B cell (primary cell): Measurements from ENCODE around the gene COL4A6. TPM values are rescaled to one million over a fixed set of nuclear protein-coding genes. Genes with fewer than 3 reads are reported as not detected.

ENCODE experiments used
- ATAC-seq: fragments of 200-7000 bp; cut with Tn5 transposase; one replicate; pipeline ENCODE4 v1.10.0; 2021; ENCODE audit warnings: low read depth, mild to moderate bottlenecking, moderate number of reproducible peaks, moderate library complexity
- CTCF ChIA-PET: fragments of 350-600 bp; sonication (Branson Sonifier 250); formaldehyde crosslinking; loops from one replicate; lab custom pipeline; 2021; ENCODE audit warnings: antibody characterized with exemption, inconsistent platforms; lab: Charles Lee
- POLR2A ChIA-PET: fragments of 350-600 bp; sonication (Branson Sonifier 250); formaldehyde crosslinking; loops from one replicate; lab custom pipeline; 2021; ENCODE audit warnings: antibody characterized with exemption; lab: Charles Lee
- DNase-seq: peaks from one replicate; pipeline ENCODE4 v3.0.0; 2013
- H2AFZ ChIP-seq: 2 replicates; pipeline ENCODE4 v1.6.1; 2012; ENCODE audit warnings: mild to moderate bottlenecking, low read depth, low read length; ENCODE audit not compliant: insufficient read depth, poor library complexity, severe bottlenecking
- H3K27ac ChIP-seq, 2 donors: 1 replicate in 1 of 2; 2 replicates in 1 of 2; pipeline ENCODE4 v1.5.1; 2012 to 2013; ENCODE audit warnings: low read length in 2 of 2, mild to moderate bottlenecking in 2 of 2, moderate library complexity in 1 of 2
- H3K27me3 ChIP-seq, 4 experiments: fragments of 200-600 bp in 1 of 4; sonication (generic) in 1 of 4; replicated peaks in 1 of 4; 1 replicate in 2 of 4; 2 replicates in 2 of 4; pipeline versions ENCODE4 v1.6.1 to v1.7.0; 2013 to 2016; ENCODE audit warnings: low read length in 3 of 4, mild to moderate bottlenecking in 2 of 4, mixed read lengths in 1 of 4, moderate library complexity in 1 of 4; ENCODE audit not compliant: insufficient read depth in 4 of 4, control insufficient read depth in 3 of 4; ENCODE audit errors: control extremely low read depth in 1 of 4
- H3K36me3 ChIP-seq, 2 experiments: replicated peaks in 1 of 2; 1 replicate in 1 of 2; 2 replicates in 1 of 2; pipeline versions ENCODE4 v1.6.1 to v1.7.1; 2013; ENCODE audit warnings: low read length in 1 of 2; ENCODE audit not compliant: insufficient read depth in 2 of 2, control insufficient read depth in 1 of 2; ENCODE audit errors: control extremely low read depth in 1 of 2, extremely low read depth in 1 of 2
- H3K4me1 ChIP-seq, 2 donors: fragments of 200-600 bp in 1 of 2; sonication (generic) in 1 of 2; 1 replicate in 1 of 2; 2 replicates in 1 of 2; pipeline versions ENCODE4 v1.5.1 to v1.6.1; 2013 to 2017; ENCODE audit warnings: low read length in 2 of 2; ENCODE audit not compliant: control insufficient read depth in 2 of 2, insufficient read depth in 2 of 2
- H3K4me2 ChIP-seq: replicated peaks from 2 replicates; pipeline ENCODE3; 2012; ENCODE audit warnings: mild to moderate bottlenecking, low read depth, low read length; ENCODE audit not compliant: poor library complexity, severe bottlenecking
- H3K4me3 ChIP-seq, 5 experiments: fragments of 200-600 bp in 1 of 5; sonication (generic) in 1 of 5; 1 replicate in 3 of 5; 2 replicates in 2 of 5; pipeline versions ENCODE4 v1.5.1 to v1.7.0; 2011 to 2016; ENCODE audit warnings: low read length in 4 of 5, mild to moderate bottlenecking in 4 of 5, low read depth in 2 of 5, control low read depth in 1 of 5, moderate library complexity in 1 of 5; ENCODE audit not compliant: insufficient read depth in 1 of 5; ENCODE audit errors: control extremely low read depth in 1 of 5, extremely low read depth in 1 of 5
- H3K79me2 ChIP-seq: fragments of 200-600 bp; sonication (generic); one replicate; pipeline ENCODE4 v1.6.0; 2016; ENCODE audit warnings: low read length; ENCODE audit not compliant: control insufficient read depth, insufficient read depth
- H3K9ac ChIP-seq: fragments of 200-600 bp; sonication (generic); 2 replicates; pipeline ENCODE4 v1.6.1; 2017; ENCODE audit warnings: mild to moderate bottlenecking, low read length, moderate library complexity
- H3K9me3 ChIP-seq, 3 donors: one replicate each; pipeline versions ENCODE4 v1.6.1 to v1.7.1; 2013; ENCODE audit warnings: low read length in 2 of 3; ENCODE audit not compliant: control insufficient read depth in 2 of 3, insufficient read depth in 1 of 3; ENCODE audit errors: control extremely low read depth in 1 of 3
- H4K20me1 ChIP-seq: 2 replicates; pipeline ENCODE4 v1.6.0; 2012; ENCODE audit warnings: mild to moderate bottlenecking, low read length; ENCODE audit not compliant: insufficient read depth, control insufficient read depth, poor library complexity, severe bottlenecking
- H3K27ac Mint-ChIP-seq: one replicate; pipeline ENCODE4 v1.8.0; 2021; ENCODE audit warnings: mixed read lengths
- H3K27me3 Mint-ChIP-seq: one replicate; pipeline ENCODE4 v1.8.0; 2021; ENCODE audit warnings: mixed read lengths
- H3K4me1 Mint-ChIP-seq: one replicate; pipeline ENCODE4 v1.8.0; 2021; ENCODE audit warnings: mixed read lengths
- H3K4me3 Mint-ChIP-seq: one replicate; pipeline ENCODE4 v1.8.0; 2021; ENCODE audit warnings: mixed read lengths
- H3K9me3 Mint-ChIP-seq: one replicate; pipeline ENCODE4 v1.8.0; 2022; ENCODE audit warnings: mixed read lengths; ENCODE audit not compliant: insufficient read depth
- EZH2 ChIP-seq: IDR thresholded peaks from 2 replicates; pipeline ENCODE4 v1.6.1; 2012; ENCODE audit warnings: borderline replicate concordance, low read depth, mild to moderate bottlenecking, moderate library complexity, low read length; ENCODE audit not compliant: insufficient read depth, poor library complexity, severe bottlenecking
- WGBS: methylation state at CpG from one replicate; pipeline ENCODE4 v1.1.5; 2013; ENCODE audit warnings: missing lambda C conversion rate; ENCODE audit not compliant: insufficient coverage; 5-methylcytosine and 5-hydroxymethylcytosine counted together
- intact Hi-C: fragments of 100-400 bp; cut with micrococcal nuclease; formaldehyde crosslinking; loops from one replicate; pipeline ENCODE4 v1.10.0; 2022
- polyA plus RNA-seq: library from polyadenylated mRNA; depleted of rRNA; stranded (reverse); fragments of >200 nt; gene quantifications from 2 replicates; pipeline ENCODE4 v1.2.3, GENCODE V29; 2012
- total RNA-seq, 2 donors: library from RNA; stranded (reverse); fragments of 120-200 nt in 1 of 2; gene quantifications; 1 replicate in 1 of 2; 2 replicates in 1 of 2; pipeline versions ENCODE4 v1.2.3 to v1.2.4, GENCODE V29; 2013 to 2022
- TF ChIP-seq, protein P1 (sequence below): fragments of 200-600 bp; IDR thresholded peaks from one replicate; pipeline ENCODE4 v1.8.0; 2022; ENCODE audit warnings: antibody characterized with exemption, mild to moderate bottlenecking

Gene COL4A6
- total and polyA plus RNA-seq, 2 donors (not counting 1 experiment from before 2014, with no cell fraction given): not detected

DNA sequence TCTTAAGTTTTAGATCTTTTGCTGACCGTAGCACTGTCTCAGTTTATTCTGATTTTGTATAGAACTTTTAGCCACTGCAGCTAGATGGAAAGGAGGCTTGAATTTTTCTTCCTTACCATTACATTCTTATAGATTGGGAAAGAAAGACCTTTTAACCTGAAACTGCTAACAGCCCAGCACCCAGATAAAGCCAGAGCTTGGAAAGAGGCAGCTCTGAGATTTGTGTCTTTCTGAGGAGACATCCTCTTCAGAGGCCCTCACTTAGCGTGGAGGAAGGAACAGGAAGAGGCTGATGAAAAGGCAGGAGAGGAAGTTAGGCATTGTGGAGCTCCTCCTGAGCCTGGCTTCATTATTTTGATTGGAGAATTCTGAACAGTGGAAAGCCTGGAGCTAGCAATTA lies 311.6 kb downstream of the COL4A6 start:
- 40% methylated on average over 1 of the region's 2 CpGs for WGBS
- H3K27me3 ChIP-seq: no peaks in the 10 kb centered on the region
- no peak overlapping the region for H3K4me3 ChIP-seq
- Mint-ChIP-seq H3K27ac (no peak overlapping the region), H3K4me1 (no peaks in the 10 kb centered on the region), H3K4me3 (no peak overlapping the region), H3K9me3 (no peaks in the 10 kb centered on the region), H3K27me3 (no peaks in the 10 kb centered on the region)
- no peak overlapping the region for H3K27ac ChIP-seq
- ChIA-PET CTCF (no interaction called here), POLR2A (no interaction called here)
- H3K9ac ChIP-seq: no peak overlapping the region
- intact Hi-C loops: no loop called here
- no peaks in the 10 kb centered on the region for H3K9me3 ChIP-seq
- no peak overlapping the region for H2AFZ ChIP-seq
- no peak for ATAC-seq
- no peak overlapping the region for H3K4me2 ChIP-seq
- no peaks in the 10 kb centered on the region for H3K4me1 ChIP-seq
- peaks cover 5% of the 10 kb centered on the region in 2 experiments for H3K36me3 ChIP-seq
- no peak for TF ChIP-seq EZH2
- TF ChIP-seq, protein P1, sequence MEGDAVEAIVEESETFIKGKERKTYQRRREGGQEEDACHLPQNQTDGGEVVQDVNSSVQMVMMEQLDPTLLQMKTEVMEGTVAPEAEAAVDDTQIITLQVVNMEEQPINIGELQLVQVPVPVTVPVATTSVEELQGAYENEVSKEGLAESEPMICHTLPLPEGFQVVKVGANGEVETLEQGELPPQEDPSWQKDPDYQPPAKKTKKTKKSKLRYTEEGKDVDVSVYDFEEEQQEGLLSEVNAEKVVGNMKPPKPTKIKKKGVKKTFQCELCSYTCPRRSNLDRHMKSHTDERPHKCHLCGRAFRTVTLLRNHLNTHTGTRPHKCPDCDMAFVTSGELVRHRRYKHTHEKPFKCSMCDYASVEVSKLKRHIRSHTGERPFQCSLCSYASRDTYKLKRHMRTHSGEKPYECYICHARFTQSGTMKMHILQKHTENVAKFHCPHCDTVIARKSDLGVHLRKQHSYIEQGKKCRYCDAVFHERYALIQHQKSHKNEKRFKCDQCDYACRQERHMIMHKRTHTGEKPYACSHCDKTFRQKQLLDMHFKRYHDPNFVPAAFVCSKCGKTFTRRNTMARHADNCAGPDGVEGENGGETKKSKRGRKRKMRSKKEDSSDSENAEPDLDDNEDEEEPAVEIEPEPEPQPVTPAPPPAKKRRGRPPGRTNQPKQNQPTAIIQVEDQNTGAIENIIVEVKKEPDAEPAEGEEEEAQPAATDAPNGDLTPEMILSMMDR: no peak
- no peaks in the 10 kb centered on the region for H3K79me2 ChIP-seq
- no peaks in the 10 kb centered on the region for H4K20me1 ChIP-seq
- no peak for DNase-seq

GRCh38 chrX:108123591-108124366 lies 314.4 kb downstream of the COL4A6 start:
- Histone ChIP-seq H3K9ac (no peak overlapping the region), H2AFZ (no peak overlapping the region), H3K4me2 (no peak overlapping the region), H3K27ac (no peak overlapping the region), H3K36me3 (peaks cover 2 to 5% of the 10 kb centered on the region in 2 experiments), H3K9me3 (no peaks in the 10 kb centered on the region), H3K4me1 (no peaks in the 10 kb centered on the region), H3K4me3 (no peak overlapping the region), H3K79me2 (no peaks in the 10 kb centered on the region), H3K27me3 (no peaks in the 10 kb centered on the region), H4K20me1 (no peaks in the 10 kb centered on the region)
- no peaks in the 10 kb centered on the region for H3K4me1 Mint-ChIP-seq
- no peaks in the 10 kb centered on the region for H3K27me3 Mint-ChIP-seq
- H3K9me3 Mint-ChIP-seq: no peaks in the 10 kb centered on the region
- DNase-seq: no peak
- ChIA-PET CTCF (no interaction called here), POLR2A (no interaction called here)
- WGBS: no CpG with 5 or more reads among the region's 3 CpGs
- intact Hi-C loops: no loop called here
- no peak overlapping the region for H3K4me3 Mint-ChIP-seq
- TF ChIP-seq, protein P1: no peak
- no peak for TF ChIP-seq EZH2
- no peak for ATAC-seq
- H3K27ac Mint-ChIP-seq: no peak overlapping the region
